Ascending aorta (tissue), 2 donors: ENCODE measurements around the gene MS4A6E. TPM values are rescaled to one million over a fixed set of nuclear protein-coding genes. Genes with fewer than 3 reads are reported as not detected.

Experiments
- DNase-seq, 2 donors: peaks; one replicate each; pipeline ENCODE4 v3.0.0-alpha.2; 2019; ENCODE audit warnings: low spot score in 2 of 2
- H3K27ac ChIP-seq, 2 donors: fragments of 200-600 bp; sonication (generic); one replicate each; pipeline ENCODE4 v1.5.1; 2016 to 2017; ENCODE audit warnings: mild to moderate bottlenecking in 1 of 2
- H3K27me3 ChIP-seq: fragments of 200-600 bp; sonication (generic); one replicate; pipeline ENCODE4 v1.5.1; 2017
- H3K36me3 ChIP-seq, 2 donors: fragments of 200-600 bp; sonication (generic); one replicate each; pipeline ENCODE4 v1.5.1; 2016
- H3K4me1 ChIP-seq, 2 donors: fragments of 200-600 bp; sonication (generic); one replicate each; pipeline ENCODE4 v1.5.1; 2016 to 2017; ENCODE audit warnings: mild to moderate bottlenecking in 1 of 2
- H3K4me3 ChIP-seq, 2 donors: fragments of 200-600 bp; sonication (generic); one replicate each; pipeline ENCODE4 v1.5.1; 2016 to 2017; ENCODE audit warnings: mild to moderate bottlenecking in 1 of 2
- H3K9me3 ChIP-seq, 2 donors: fragments of 200-600 bp; sonication (generic); one replicate each; pipeline ENCODE4 v1.5.1; 2016
- intact Hi-C: fragments of 100-400 bp; cut with DNase I; formaldehyde crosslinking; loops from one replicate; pipeline ENCODE4 v1.15.1; 2023
- total RNA-seq: library from RNA; depleted of rRNA; stranded (reverse); fragments of >200 nt; gene quantifications from one replicate; pipeline ENCODE4 v1.1.0, GENCODE V29; 2016
- TF ChIP-seq, protein P1 (sequence below), 3 experiments: fragments of 200-600 bp in 2 of 3; fragments of 450-650 bp in 1 of 3; sonication (generic) in 2 of 3; IDR thresholded peaks; one replicate each; pipeline ENCODE4 v1.5.1; 2016 to 2019; ENCODE audit warnings: antibody characterized with exemption in 3 of 3, mild to moderate bottlenecking in 1 of 3, moderate library complexity in 1 of 3

MS4A6E gene
- total RNA-seq, 1 donor from 2014 or later, result not detected

DNA sequence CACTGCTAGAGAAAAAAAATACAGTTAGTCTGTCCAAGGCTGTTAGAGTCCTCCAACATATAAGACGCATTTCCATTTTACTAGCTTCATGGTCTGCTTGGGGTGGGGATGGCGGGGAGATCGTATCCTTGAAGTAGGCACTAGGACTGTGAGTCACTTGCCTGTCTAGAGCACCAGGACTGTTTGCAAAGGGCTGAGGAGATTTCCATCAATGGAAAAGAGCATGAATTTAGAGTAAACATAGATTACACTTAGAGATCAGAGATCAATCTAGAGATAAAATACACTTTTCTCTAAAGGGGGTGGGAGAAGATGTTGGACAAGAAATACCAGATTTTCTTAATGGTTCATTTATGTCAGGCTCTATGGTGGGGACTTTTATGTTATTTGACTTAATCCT, 49.5 kb downstream of the MS4A6E start:
- Histone ChIP-seq H3K27ac (peak overlapping the region in 1 of 2 donors; percentile 40), H3K9me3 (no peaks in the 10 kb centered on the region), H3K4me1 (no peaks in the 10 kb centered on the region), H3K4me3 (no peak overlapping the region), H3K27me3 (no peaks in the 10 kb centered on the region), H3K36me3 (no peaks in the 10 kb centered on the region)
- TF ChIP-seq, protein P1, sequence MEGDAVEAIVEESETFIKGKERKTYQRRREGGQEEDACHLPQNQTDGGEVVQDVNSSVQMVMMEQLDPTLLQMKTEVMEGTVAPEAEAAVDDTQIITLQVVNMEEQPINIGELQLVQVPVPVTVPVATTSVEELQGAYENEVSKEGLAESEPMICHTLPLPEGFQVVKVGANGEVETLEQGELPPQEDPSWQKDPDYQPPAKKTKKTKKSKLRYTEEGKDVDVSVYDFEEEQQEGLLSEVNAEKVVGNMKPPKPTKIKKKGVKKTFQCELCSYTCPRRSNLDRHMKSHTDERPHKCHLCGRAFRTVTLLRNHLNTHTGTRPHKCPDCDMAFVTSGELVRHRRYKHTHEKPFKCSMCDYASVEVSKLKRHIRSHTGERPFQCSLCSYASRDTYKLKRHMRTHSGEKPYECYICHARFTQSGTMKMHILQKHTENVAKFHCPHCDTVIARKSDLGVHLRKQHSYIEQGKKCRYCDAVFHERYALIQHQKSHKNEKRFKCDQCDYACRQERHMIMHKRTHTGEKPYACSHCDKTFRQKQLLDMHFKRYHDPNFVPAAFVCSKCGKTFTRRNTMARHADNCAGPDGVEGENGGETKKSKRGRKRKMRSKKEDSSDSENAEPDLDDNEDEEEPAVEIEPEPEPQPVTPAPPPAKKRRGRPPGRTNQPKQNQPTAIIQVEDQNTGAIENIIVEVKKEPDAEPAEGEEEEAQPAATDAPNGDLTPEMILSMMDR (IDR thresholded peaks at IDR 0.05), result no peak
- intact Hi-C loops, result loop anchor here (2.0 kb wide), 1 partner anchor 20 kb away; no protein-coding TSS in a partner anchor
- DNase-seq, result no peak

DNA sequence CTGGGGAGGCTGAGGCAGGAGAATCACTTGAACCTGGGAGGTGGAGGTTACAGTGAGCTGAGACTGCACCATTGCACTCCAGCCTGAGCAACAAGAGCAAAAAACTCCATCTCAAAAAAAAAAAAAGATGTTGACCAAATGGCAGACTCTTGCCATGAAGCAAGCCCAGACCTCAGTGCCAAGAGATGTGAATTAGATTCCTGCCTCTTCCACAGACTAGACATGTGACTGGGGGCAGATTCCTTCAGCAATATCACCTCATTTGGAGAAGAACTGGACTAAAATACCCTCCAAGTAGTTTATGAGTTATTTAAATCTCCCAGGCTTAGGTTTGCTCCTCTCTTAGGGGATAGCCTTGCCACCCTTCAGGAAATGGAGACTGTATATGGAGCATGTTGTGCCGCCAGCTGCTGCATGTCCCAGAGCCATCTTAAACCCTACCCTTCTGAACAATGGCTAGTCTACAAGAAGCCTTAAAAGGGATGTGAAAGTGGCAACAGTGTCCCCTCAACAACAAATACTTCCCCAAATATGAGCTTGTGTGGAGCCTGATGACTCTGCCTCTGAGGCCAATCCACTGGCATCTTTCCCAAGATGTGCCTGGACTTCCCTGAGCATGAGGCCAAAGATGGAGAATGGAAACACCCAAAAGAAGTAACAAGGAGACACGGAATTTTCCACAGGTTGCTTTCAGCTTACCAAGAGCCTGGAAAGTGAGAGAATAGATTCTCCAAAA, 50.5 kb downstream of the MS4A6E start:
- H3K27ac ChIP-seq, result peak overlapping the region; percentile 40 to 48
- no peaks in the 10 kb centered on the region for H3K9me3 ChIP-seq
- intact Hi-C loops, result loop anchor here (2.0 kb wide), 1 partner anchor 21 kb away; no protein-coding TSS in a partner anchor
- H3K4me1 ChIP-seq, result no peaks in the 10 kb centered on the region
- peak; percentile 67 to 81 for DNase-seq
- no peaks in the 10 kb centered on the region for H3K27me3 ChIP-seq
- TF ChIP-seq, protein P1 (IDR thresholded peaks at IDR 0.05), result no peak
- H3K36me3 ChIP-seq, result no peaks in the 10 kb centered on the region
- no peak overlapping the region for H3K4me3 ChIP-seq

- Histone ChIP-seq H3K4me1 (no peaks in the 10 kb centered on the region), H3K27ac (peak within 1 kb of the TSS; percentile 45 to 48), H3K9me3 (no peaks in the 10 kb centered on the region), H3K4me3 (peak within 1 kb of the TSS in 1 of 2 donors; percentile 10), H3K27me3 (no peaks in the 10 kb centered on the region), H3K36me3 (no peaks in the 10 kb centered on the region)
- intact Hi-C loops, result no loop called here
- no peak for DNase-seq
- TF ChIP-seq, protein P1 (IDR thresholded peaks at IDR 0.05), result no peak
These were observed 51.3 kb downstream of the MS4A6E start, which contains the start of gene MS4A7 for GRCh38 chr11:60378354-60378753. TSS of gene MS4A7 (plus strand) at chr11:60378532. CDS start at chr11:60383142, 4,610 bp downstream.

DNA sequence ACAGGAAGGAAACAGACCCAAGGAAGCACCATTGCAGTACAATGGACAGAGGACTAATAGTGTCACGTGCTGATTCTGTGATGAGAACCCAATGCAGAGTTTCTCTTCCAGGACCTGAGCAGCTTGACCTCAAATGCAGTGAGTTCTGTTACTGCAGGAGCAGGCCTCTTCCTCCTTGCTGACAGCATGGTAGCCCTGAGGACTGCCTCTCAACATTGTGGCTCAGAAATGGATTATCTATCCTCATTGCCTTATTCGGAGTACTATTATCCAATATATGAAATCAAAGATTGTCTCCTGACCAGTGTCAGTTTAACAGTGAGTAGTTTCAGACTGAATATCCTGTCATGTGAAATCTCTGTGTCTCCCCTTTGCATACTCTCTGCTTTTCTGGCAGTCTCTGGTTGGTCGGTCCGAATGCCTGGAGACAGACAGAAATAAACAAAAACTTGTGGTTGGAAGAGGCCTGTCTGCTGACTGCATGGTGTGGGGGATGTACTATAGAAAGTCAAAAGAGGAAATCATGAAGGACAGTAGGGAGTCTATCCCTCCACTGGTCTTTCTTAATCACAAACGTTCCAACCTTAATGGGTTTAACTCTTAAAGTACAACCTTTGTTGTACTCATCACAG, 62.3 kb downstream of the MS4A6E start:
- H3K27ac ChIP-seq, result no peak overlapping the region
- H3K4me1 ChIP-seq, result no peaks in the 10 kb centered on the region
- no peaks in the 10 kb centered on the region for H3K9me3 ChIP-seq
- TF ChIP-seq, protein P1 (IDR thresholded peaks at IDR 0.05), result no peak
- intact Hi-C loops, result no loop called here
- no peak overlapping the region for H3K4me3 ChIP-seq
- no peak for DNase-seq
- no peaks in the 10 kb centered on the region for H3K36me3 ChIP-seq
- H3K27me3 ChIP-seq, result no peaks in the 10 kb centered on the region

DNA sequence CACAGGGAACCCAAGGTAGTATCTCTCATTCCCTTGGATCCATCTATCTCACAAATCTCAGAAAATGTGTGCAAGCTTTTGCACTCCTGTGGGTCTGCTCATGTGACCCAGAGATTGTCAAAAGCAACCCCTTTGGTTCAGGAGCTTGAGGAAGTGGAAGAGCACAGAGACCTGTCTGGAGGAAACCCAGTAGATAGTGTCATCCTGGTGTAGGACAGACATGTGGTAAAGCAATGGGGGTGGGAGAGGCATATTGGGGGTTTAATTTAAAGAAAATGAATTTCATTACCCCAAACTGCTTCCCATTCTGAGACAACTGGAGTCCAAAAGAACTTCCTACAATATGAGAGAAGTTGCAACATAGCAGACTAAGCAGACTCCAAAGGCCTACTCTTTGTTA, 63.4 kb downstream of the MS4A6E start:
- H3K4me1 ChIP-seq, result no peaks in the 10 kb centered on the region
- no peaks in the 10 kb centered on the region for H3K36me3 ChIP-seq
- DNase-seq, result no peak
- H3K27me3 ChIP-seq, result no peaks in the 10 kb centered on the region
- no peaks in the 10 kb centered on the region for H3K9me3 ChIP-seq
- TF ChIP-seq, protein P1 (IDR thresholded peaks at IDR 0.05), result no peak
- no peak overlapping the region for H3K4me3 ChIP-seq
- no peak overlapping the region for H3K27ac ChIP-seq
- intact Hi-C loops, result no loop called here

Other genes starting within 250 kb of the MS4A6E start
- gene MS4A2, start 238.6 kb upstream of the MS4A6E start, total RNA-seq, result not detected
- 35.0 TPM for gene MS4A6A, start 144.2 kb upstream of the MS4A6E start, total RNA-seq
- 0.75 TPM for gene MS4A4E, start 84.1 kb upstream of the MS4A6E start, total RNA-seq
- 7.9 TPM for gene MS4A4A, start 46.6 kb upstream of the MS4A6E start, total RNA-seq
- gene MS4A7, start 51.3 kb downstream of the MS4A6E start, total RNA-seq, result 114 TPM
- gene MS4A14, start 69.2 kb downstream of the MS4A6E start, total RNA-seq, result not detected
- gene MS4A5, start 102.3 kb downstream of the MS4A6E start, total RNA-seq, result not detected
- not detected for gene MS4A1, start 128.6 kb downstream of the MS4A6E start, total RNA-seq
- not detected for gene MS4A12, start 165.5 kb downstream of the MS4A6E start, total RNA-seq
- gene MS4A13, start 188.1 kb downstream of the MS4A6E start, total RNA-seq, result not detected